Transverse colon (tissue), 4 donors: ENCODE measurements around the gene COMMD4. TPM values are rescaled to one million over a fixed set of nuclear protein-coding genes. Genes with fewer than 3 reads are reported as not detected.
"Not testable (repeated sequence)": the region's sequence is repeated elsewhere in the genome, so short reads cannot be mapped to it uniquely, and the experiment has no call there.

Experiments used
- DNase-seq: peaks from one replicate; pipeline ENCODE4 v3.0.0-alpha.2; 2019
- H3K27ac ChIP-seq, 4 donors: fragments of 200-600 bp; sonication (generic); 2 replicates each; pipeline ENCODE4 v1.5.1; 2016 to 2018; ENCODE audit warnings: inconsistent platforms in 4 of 4
- H3K27me3 ChIP-seq: fragments of 200-600 bp; sonication (generic); 2 replicates; pipeline ENCODE4 v1.5.1; 2017; ENCODE audit warnings: inconsistent platforms
- H3K36me3 ChIP-seq, 4 donors: fragments of 200-600 bp; sonication (generic); 2 replicates each; pipeline ENCODE4 v1.5.1; 2017 to 2019; ENCODE audit warnings: inconsistent platforms in 4 of 4
- H3K4me1 ChIP-seq, 4 donors: fragments of 200-600 bp; sonication (generic); 2 replicates each; pipeline ENCODE4 v1.5.1; 2017 to 2020; ENCODE audit warnings: inconsistent platforms in 4 of 4
- H3K4me3 ChIP-seq, 4 donors: fragments of 200-600 bp; sonication (generic); 1 replicate in 1 of 4; 2 replicates in 3 of 4; pipeline versions ENCODE4 v1.5.1 to v1.6.1; 2017 to 2019; ENCODE audit warnings: inconsistent platforms in 4 of 4
- H3K9me3 ChIP-seq, 2 donors: fragments of 200-600 bp; sonication (generic); 2 replicates each; pipeline ENCODE4 v1.5.1; 2017 to 2019; ENCODE audit warnings: inconsistent platforms in 2 of 2
- EP300 ChIP-seq: sonication (generic); formaldehyde crosslinking; IDR thresholded peaks from one replicate; pipeline ENCODE4 v1.6.1; 2017; ENCODE audit warnings: antibody characterized with exemption, low read depth
- POLR2A ChIP-seq: fragments of 450-650 bp; IDR thresholded peaks from one replicate; pipeline ENCODE4 v1.6.1; 2016; ENCODE audit warnings: antibody characterized with exemption, mild to moderate bottlenecking, moderate library complexity
- POLR2AphosphoS5 ChIP-seq, 3 donors: sonication (generic); formaldehyde crosslinking; IDR thresholded peaks; one replicate each; pipeline ENCODE4 v1.6.1; 2016; ENCODE audit warnings: antibody characterized with exemption in 3 of 3
- WGBS, 2 donors: methylation state at CpG; one replicate each; pipeline ENCODE4 v1.1.5; 2018; ENCODE audit warnings: low coverage in 1 of 2; 5-methylcytosine and 5-hydroxymethylcytosine counted together
- in situ Hi-C, 4 donors: fragments of 200-750 bp; cut with MboI; loops; one replicate each; pipeline versions ENCODE4 v1.15.0 to v1.15.1; 2017; ENCODE audit warnings: low sequenced_read_pairs in 3 of 4, low pct_ligation_motif_present in 1 of 4, low pct_unique_long_range_greater_than_20kb in 1 of 4
- intact Hi-C: fragments of 100-400 bp; cut with DNase I; formaldehyde crosslinking; loops from one replicate; pipeline ENCODE4 v1.15.1; 2023; ENCODE audit warnings: low total_unique reads
- small RNA-seq, 4 donors: library from RNA; depleted of rRNA; stranded (forward); fragments of <200 nt; gene quantifications; one replicate each; pipeline ENCODE3, GENCODE V24; 2016
- total RNA-seq, 4 donors: library from RNA; depleted of rRNA; stranded (reverse); fragments of >200 nt; gene quantifications; one replicate each; pipeline ENCODE4 v1.1.0, GENCODE V29; 2016
- TF ChIP-seq, protein P1 (sequence below), 5 experiments: fragments of 200-600 bp in 3 of 5; fragments of 450-650 bp in 2 of 5; sonication (generic) in 3 of 5; IDR thresholded peaks; 1 replicate in 2 of 5; 2 replicates in 3 of 5; pipeline ENCODE4 v1.5.1; 2016 to 2017; ENCODE audit warnings: antibody characterized with exemption in 5 of 5, inconsistent platforms in 3 of 5, mild to moderate bottlenecking in 2 of 5, moderate library complexity in 1 of 5

COMMD4 gene
- total RNA-seq, 4 donors from 2014 or later, result 33.2 to 97.3 (median 70.3) TPM

DNA sequence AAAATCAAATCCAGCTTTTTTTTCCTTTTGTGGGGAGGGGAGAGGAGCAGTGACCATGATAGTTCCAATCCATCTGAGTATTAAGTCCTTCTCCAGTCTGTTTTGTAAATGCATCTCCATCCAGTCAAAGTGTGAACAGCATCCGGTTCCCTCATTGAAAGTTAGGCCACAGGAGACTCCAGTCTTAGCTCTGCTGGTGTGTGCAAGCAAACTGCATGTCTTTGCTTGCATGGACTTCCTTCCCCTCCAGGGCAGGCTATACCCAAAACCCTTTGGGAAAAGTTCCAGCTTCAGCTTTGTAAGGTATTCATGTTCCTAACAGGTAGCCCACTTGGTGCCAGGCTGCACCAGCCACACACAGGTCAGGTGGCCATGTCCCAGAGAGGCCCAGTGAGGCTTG is 35.6 kb downstream of the COMMD4 start:
- Histone ChIP-seq H3K4me1 (peaks cover 8 to 22% (median 18%) of the 10 kb centered on the region in 4 donors), H3K27ac (no peak overlapping the region), H3K36me3 (peaks cover 0 to 31% (median 15%) of the 10 kb centered on the region in 4 donors), H3K9me3 (no peaks in the 10 kb centered on the region), H3K27me3 (no peaks in the 10 kb centered on the region), H3K4me3 (no peak overlapping the region)
- in situ Hi-C loops, result loop anchor here in 3 of 4 donors (25.0 kb wide), 1 partner anchor 266 kb away; the partner anchor contains the start of genes IMP3 (in 3 of the 3), SNUPN (in 3 of the 3) and SNX33 (in 3 of the 3)
- 83 to 94% methylated on average over 1 of the region's 1 CpG for WGBS, 2 donors
- TF ChIP-seq POLR2AphosphoS5 (IDR thresholded peaks at IDR 0.05) (no peak), POLR2A (no peak), EP300 (no peak)
- TF ChIP-seq, protein P1, sequence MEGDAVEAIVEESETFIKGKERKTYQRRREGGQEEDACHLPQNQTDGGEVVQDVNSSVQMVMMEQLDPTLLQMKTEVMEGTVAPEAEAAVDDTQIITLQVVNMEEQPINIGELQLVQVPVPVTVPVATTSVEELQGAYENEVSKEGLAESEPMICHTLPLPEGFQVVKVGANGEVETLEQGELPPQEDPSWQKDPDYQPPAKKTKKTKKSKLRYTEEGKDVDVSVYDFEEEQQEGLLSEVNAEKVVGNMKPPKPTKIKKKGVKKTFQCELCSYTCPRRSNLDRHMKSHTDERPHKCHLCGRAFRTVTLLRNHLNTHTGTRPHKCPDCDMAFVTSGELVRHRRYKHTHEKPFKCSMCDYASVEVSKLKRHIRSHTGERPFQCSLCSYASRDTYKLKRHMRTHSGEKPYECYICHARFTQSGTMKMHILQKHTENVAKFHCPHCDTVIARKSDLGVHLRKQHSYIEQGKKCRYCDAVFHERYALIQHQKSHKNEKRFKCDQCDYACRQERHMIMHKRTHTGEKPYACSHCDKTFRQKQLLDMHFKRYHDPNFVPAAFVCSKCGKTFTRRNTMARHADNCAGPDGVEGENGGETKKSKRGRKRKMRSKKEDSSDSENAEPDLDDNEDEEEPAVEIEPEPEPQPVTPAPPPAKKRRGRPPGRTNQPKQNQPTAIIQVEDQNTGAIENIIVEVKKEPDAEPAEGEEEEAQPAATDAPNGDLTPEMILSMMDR (IDR thresholded peaks at IDR 0.05), result no peak
- intact Hi-C loops, result no loop called here
- DNase-seq, result no peak

GRCh38 chr15:75371901-75372688 is 36.2 kb downstream of the COMMD4 start:
- Histone ChIP-seq H3K4me3 (no peak overlapping the region), H3K27ac (no peak overlapping the region), H3K27me3 (no peaks in the 10 kb centered on the region), H3K36me3 (peaks cover 0 to 31% (median 15%) of the 10 kb centered on the region in 4 donors), H3K9me3 (no peaks in the 10 kb centered on the region), H3K4me1 (peaks cover 8 to 22% (median 18%) of the 10 kb centered on the region in 4 donors)
- intact Hi-C loops (no loop called here), in situ Hi-C loops (loop anchor here in 3 of 4 donors (25.0 kb wide), 1 partner anchor 265 kb away; the partner anchor contains the start of genes IMP3 (in 3 of the 3), SNUPN (in 3 of the 3) and SNX33 (in 3 of the 3))
- WGBS, 2 donors, result 94 to 97% methylated on average over 8 to 11 of the region's 11 CpGs
- TF ChIP-seq EP300 (no peak), POLR2A (no peak), POLR2AphosphoS5 (IDR thresholded peaks at IDR 0.05) (no peak)
- TF ChIP-seq, protein P1 (IDR thresholded peaks at IDR 0.05), result no peak
- DNase-seq, result no peak

- H3K36me3 ChIP-seq, result peaks cover 0 to 87% (median 21%) of the 10 kb centered on the region in 4 donors
- DNase-seq, result no peak
- H3K4me3 ChIP-seq, result no peak overlapping the region
- H3K27ac ChIP-seq, result no peak overlapping the region
- intact Hi-C loops (no loop called here), in situ Hi-C loops (no loop called here)
- WGBS, 2 donors, result 44 to 52% methylated on average over 4 of the region's 4 CpGs
- TF ChIP-seq, protein P1 (IDR thresholded peaks at IDR 0.05), result no peak
- TF ChIP-seq POLR2A (no peak), POLR2AphosphoS5 (IDR thresholded peaks at IDR 0.05) (no peak), EP300 (no peak)
- no peaks in the 10 kb centered on the region for H3K9me3 ChIP-seq
- peaks cover 0 to 10% (median 0%) of the 10 kb centered on the region in 4 donors for H3K4me1 ChIP-seq
- H3K27me3 ChIP-seq, result no peaks in the 10 kb centered on the region
These were observed 44.9 kb downstream of the COMMD4 start for GRCh38 chr15:75380773-75381172.

GRCh38 chr15:75383986-75384385 is 48.1 kb downstream of the COMMD4 start:
- H3K4me3 ChIP-seq, H3K9me3 ChIP-seq, intact Hi-C loops, H3K27me3 ChIP-seq, in situ Hi-C loops, DNase-seq, H3K4me1 ChIP-seq, H3K27ac ChIP-seq: not testable (repeated sequence)
- peaks cover 0 to 83% (median 25%) of the 10 kb centered on the region in 4 donors for H3K36me3 ChIP-seq
- WGBS, 2 donors, result 80 to 90% methylated on average over 2 to 5 of the region's 5 CpGs

Small RNA genes lying within 50 kb of the gene (small RNA-seq; reads per million reads assigned to genes)
- gene RN7SL327P, result 0 reads per million in 4 donors

Other genes with a start within 250 kb of the COMMD4 start
- 10 to 100 TPM; 20.9 to 27.9 (median 26.7) TPM for gene C15orf39, start 134.2 kb upstream of the COMMD4 start, total RNA-seq
- gene GOLGA6C, start 77.7 kb upstream of the COMMD4 start, total RNA-seq, result not detected
- not detected for gene GOLGA6D, start 53.2 kb upstream of the COMMD4 start, total RNA-seq
- 100 to 1,000 TPM in 3 of 4 donors, 10 to 100 TPM in 1; 96.9 to 481 (median 163) TPM for gene NEIL1, start 11.0 kb downstream of the COMMD4 start, total RNA-seq
- 100 to 1,000 TPM; 215 to 559 (median 411) TPM for gene MAN2C1, start 32.5 kb downstream of the COMMD4 start, total RNA-seq
- 10 to 100 TPM; 39.3 to 88.0 (median 72.6) TPM for gene SIN3A, start 115.6 kb downstream of the COMMD4 start, total RNA-seq
- gene PTPN9, start 243.3 kb downstream of the COMMD4 start, total RNA-seq, result 10 to 100 TPM; 16.5 to 36.3 (median 29.6) TPM